GM18873 (cell line): ENCODE data around the gene KCNC4.

Experiments
- ATAC-seq: cut with Tn5 transposase; IDR thresholded peaks from one replicate; pipeline ENCODE4 v1.9.1; 2021; ENCODE audit warnings: mild to moderate bottlenecking, moderate library complexity, moderate number of reproducible peaks; ENCODE audit not compliant: unreplicated experiment, low FRiP score

The KCNC4 gene

GRCh38 chr1:110187139-110187890 lies 22.8 kb upstream of the KCNC4 start:
- ATAC-seq: no peak

DNA sequence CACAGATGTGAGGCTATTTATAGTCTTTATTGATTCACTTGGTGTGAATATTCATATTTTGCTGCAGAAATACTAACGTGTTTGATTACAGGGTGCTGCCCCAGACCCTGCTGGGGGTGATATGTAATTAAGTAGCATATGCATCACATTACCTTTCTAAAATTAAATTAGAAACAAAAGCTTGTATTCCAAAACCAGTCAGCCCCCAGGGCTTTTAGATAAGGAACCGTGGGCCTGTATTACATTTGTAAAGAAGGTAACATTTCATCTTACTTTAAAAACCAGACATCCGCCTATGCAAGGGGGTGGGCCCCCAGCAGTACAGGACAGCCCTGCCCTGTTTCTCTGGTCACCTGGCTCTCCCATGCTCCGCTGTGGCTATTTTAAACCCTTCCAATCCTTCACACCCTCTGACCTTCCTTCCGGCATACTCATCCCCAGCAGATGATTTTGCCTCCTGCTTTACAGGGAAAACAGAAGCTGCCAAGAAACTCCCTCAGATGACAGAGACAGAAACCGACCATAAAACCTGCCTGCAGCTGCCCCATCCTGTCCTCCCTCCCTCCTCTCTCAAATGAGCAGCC lies 22.0 kb upstream of the KCNC4 start:
- ATAC-seq: no peak

GRCh38 chr1:110189181-110189580 lies 20.9 kb upstream of the KCNC4 start:
- no peak for ATAC-seq

DNA sequence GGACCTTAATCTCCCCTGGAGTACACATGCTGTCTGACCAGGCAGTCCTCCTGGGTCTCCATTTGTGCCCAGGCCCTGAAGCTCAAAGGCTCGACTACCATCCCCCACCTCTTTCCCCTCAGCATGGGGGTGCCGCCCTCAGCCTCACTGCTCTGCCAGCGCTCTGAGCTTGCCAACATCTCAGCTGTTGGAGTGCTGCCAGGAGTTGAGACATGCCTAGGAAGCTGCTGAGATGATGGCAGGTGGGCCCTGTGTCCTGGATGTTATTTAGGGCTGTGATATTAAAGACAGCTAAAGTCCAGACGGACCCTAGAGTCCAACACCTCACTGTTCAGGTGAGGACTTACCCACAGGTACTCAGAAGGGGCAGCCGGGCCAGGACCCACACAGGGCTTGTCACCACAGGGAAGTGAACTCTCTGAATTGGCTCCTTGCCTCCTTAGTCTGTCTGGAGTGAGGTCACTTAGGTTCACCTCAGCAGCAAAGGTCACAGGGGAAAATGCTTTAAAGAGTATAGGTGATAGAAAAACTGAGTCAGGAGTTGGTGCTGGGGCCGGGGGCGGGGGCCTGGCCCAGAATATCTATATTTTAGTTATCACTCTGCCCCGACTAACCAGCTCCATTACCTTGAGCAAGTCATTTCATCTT lies 19.7 kb upstream of the KCNC4 start:
- no peak for ATAC-seq

DNA sequence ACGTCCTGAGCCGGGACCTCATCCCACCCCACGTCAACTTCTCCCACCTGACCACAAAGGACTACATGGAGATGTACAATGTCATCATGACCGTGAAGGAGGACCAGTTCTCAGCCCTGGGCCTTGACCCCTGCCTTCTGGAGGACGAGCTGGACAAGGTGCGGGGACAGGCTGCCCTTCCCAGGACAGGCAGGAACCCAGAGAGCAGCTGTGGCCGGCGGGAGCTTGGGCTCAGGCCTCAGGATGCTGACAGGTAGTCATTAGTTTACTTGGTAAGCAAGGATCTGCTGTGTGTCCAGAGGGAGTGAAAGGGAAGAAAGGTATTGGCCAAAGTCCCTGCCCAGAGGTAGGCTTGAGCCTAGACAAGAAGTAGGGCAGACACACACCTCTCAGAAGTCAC lies 17.6 kb upstream of the KCNC4 start:
- no peak for ATAC-seq

GRCh38 chr1:110195196-110195595 lies 14.9 kb upstream of the KCNC4 start:
- ATAC-seq: no peak

DNA sequence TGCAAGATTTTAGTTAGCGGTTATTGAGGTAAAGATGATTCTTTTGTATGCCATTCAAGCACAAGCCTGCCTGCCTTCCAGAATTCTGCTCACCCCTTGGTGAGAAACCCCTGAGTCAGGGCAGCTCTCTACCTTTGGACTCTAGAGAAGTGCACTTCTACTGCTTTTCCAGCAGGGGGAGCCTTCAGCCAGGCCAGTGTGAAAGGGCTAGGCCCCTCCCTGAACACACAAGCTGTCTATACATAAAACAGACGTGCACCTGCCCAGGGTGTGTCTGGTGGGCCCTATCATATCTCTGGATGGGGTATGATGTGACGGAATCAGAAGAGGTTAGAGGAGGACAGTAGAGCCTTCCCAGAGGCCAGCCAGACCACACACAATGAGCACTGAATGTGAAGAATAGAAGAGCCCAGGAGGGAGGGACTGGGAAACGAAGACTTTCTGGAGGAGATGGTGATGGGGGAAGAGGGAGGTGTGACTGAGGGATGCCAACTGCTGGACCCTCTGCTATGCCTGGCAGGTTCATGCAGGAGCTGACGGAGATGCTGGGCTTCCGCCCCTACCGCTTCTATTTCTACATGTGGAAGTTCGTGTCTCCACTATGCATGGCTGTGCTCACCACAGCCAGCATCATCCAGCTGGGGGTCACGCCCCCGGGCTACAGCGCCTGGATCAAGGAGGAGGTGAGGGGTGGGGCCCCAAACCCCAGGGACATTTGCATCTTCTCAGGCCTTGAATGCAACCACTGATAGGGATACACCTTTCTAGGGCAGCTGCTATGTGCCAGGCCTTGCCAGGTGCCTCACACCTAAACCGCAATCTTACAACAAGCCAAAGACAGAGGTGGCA lies 13.0 kb upstream of the KCNC4 start:
- no peak for ATAC-seq

DNA sequence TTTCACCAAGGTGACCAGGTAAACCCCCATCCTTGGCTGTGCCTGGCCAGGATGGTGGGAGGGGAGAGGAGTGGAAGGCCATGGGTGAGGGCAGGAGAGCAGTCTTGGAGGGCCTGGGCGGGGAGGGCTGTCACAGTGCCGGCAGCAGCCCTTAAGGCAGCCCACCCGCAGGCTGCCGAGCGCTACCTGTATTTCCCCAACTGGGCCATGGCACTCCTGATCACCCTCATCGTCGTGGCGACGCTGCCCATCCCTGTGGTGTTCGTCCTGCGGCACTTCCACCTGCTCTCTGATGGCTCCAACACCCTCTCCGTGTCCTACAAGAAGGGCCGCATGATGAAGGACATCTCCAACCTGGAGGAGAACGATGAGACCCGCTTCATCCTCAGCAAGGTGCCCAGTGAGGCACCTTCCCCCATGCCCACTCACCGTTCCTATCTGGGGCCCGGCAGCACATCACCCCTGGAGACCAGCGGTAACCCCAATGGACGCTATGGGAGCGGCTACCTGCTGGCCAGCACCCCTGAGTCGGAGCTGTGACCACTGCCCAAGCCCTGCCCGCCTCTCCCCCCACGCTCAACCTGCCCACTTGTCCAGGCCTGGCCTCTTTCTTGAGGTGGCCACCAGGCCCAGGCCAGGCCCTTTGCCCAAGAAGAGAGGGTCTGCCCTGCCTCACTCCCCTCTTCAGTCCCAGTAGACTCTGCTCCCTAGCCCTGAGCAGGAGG lies 12.0 kb upstream of the KCNC4 start:
- no peak for ATAC-seq

DNA sequence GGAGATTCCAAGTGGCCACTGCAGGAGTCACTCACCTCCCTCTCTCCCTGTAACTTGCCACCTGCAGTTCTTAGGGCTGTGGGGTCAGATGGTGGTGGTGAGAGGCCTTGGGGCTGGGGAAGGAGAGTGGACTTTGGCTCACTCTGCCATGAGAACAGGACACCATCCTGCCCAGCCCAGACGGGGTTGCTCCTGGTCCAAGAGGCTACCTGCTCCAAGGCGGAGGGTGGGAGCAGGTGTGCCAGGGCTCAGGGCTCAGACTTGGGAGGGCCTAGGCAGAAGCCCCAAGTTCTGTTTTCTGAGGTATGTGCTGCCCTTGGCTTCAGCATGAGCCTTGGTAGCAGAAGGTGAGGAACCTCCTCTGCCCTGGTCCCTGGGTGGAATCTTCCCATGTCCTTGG lies 11.4 kb upstream of the KCNC4 start:
- no peak for ATAC-seq

GRCh38 chr1:110200190-110200589 lies 9.9 kb upstream of the KCNC4 start:
- ATAC-seq: no peak

DNA sequence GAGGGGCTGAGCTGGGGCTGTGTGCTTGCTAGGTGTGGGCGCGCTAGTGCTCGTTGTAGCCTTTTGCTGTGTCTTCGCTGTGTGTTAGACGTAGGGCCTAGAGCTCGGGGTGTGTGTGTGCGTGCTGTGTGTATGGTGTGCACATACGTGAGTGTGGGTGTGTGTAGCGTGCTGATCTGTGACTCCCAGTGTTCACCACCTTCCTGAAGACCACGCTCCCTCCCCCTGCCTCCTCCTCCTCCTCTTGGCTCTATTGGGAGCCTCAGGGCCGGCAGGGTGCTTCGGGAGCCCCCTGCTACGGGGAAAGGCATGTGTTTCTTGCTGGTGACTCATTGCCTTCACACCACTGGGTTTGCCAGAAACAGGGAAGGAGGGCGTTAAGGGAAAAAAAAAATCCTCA lies 9.4 kb upstream of the KCNC4 start:
- ATAC-seq: no peak

DNA sequence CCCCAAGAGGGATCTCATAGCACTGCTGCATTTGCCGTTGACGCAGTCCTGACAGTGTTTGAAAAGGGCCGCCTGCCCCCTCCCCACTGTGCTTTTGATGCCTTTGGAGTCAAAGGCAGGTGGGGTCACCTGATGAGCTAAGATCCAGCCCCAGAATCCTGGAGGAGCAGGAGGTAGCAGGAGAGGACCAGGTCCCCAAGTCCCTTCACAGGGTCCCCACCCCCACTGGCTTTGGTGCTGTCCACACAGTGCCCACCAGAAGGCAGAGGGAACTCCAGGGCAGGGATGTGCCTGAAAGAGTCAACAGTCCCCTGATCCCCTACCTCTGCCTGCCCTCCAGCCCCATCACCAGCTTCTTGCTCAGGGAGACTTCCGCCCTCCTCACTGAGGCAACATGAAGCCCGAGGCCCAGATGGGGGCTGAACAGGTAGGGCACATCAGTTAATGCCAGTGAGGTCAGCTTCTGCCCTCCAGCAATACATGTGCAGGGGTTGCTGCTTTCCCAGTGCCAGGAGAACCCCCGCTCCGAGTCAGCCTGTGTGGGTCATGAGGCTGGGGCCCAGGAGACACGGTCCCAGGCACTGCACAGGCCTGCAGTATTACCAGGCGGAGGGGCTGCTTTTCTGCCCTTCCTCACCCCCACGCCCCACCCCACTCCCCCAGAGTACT lies 8.8 kb upstream of the KCNC4 start:
- no peak for ATAC-seq

DNA sequence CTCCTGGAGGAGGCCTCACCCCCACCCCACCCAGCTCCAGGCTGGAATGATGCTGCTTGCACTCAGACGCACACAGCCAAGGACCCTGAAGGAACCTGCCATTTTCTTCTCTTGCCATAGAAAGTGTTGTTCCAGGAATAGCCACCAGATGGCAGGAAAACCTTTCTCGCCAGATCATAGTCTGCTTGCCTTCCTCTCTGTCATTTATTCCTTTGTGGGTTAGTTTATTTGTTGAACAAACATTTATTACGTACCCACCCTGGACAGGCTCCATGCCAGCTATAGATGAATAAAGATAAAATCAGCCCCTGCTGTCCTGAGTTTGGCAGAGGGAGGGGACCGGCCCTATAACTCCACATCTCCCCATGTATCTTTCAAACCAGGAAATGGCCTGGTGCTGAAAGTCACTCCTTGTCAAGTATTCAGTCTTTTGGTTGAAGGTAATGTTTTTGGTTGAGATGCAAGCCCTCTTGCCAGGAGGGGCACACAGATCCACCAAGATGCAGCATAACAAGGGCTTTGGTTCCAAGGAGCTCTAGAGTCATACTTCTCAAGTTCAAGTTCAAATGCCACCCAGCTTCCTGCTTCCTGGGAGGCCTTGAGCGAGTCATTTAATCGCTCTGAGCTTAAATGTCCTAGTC lies 7.0 kb upstream of the KCNC4 start:
- no peak for ATAC-seq

- no peak for ATAC-seq
These were observed 5.0 kb upstream of the KCNC4 start for GRCh38 chr1:110205156-110205555.

DNA sequence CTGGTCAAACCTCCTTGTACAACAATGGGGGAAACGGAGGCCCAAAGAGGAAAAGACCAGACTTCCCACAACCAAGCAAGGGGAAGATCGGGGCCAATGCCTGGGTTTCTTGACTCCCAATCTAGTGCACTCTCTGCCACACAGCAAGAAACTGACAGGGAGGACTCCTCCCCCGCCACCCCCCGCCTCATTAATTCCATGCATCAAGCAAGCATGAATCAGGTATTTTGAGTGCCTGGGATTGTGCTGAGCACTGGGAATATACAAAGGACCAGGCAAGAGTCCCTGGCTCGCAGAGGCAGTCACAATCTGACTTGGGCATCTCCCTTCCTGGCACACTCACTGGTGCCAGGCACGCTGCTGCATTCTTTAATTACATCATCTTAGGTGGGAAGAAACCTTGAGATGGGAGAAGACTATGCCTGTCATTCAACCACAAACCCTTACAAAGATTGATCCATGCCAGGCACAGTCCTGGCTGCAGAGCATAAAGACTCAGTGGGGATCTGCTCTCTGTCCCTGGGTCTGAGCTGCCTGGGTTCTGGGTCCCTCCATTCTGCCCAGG lies 4.4 kb upstream of the KCNC4 start:
- ATAC-seq: no peak

DNA sequence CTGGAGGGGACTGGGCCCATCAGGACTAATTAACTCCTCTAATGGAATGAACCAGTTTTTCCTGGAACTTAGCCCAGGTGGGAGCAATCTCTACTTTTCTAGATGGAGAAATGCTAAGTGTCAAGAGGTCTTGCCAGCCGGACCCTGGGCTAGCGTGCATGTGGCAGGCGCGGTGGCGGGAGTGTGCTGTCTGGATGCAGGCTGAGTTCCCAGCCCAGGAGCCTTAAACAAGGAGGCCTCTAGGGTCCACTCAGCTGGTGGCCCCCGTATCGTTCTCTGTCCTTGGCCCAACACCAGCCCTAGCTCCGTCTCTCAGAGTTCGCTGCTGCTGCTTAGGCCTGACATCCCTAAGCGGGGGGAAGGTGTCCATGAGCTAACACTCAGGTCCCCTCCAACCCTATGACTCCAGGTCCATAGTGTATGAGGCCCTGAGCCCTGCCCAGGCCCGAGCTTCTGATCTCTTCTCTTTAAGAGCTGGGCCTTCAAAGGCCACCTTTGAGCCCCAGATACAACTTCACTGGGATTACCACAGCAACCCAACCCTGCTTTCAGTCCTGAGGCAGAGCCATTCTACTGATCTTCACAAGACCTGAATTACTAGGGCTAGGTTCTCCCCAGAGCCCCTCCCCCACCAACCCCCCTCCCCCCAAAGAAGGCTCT lies 3.7 kb upstream of the KCNC4 start:
- no peak for ATAC-seq

GRCh38 chr1:110207831-110208230 lies 2.3 kb upstream of the KCNC4 start:
- ATAC-seq: no peak

- ATAC-seq: no peak
These were observed 1.0 kb upstream of the KCNC4 start for GRCh38 chr1:110208916-110209645.
